GM21360 (cell line): ENCODE data around the gene WDHD1.
"Not testable (repeated sequence)": the region's sequence is repeated elsewhere in the genome, so short reads cannot be mapped to it uniquely, and the experiment has no call there.

ENCODE experiments used
- ATAC-seq: cut with Tn5 transposase; IDR thresholded peaks from one replicate; pipeline ENCODE4 v1.9.1; 2021; ENCODE audit warnings: mild to moderate bottlenecking, moderate library complexity; ENCODE audit not compliant: unreplicated experiment

WDHD1 gene

DNA sequence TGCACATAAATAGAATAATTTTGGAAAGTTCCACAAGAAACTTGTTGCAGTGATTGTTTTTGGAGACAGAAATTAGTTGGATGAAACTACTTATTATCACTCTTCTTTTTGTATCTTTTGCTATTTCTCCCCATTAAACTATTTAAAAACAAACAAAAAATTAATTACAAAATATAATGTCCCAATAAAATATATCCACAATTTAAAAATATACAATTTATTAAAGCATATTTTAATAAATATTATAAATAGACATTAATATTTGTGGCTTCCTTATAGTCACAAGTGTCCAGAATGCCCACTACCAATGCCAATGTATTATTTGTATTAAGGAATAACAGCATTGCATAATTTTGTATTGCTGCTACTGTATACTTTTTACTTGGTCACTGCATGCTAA is 71.8 kb downstream of the WDHD1 start:
- ATAC-seq = no peak

DNA sequence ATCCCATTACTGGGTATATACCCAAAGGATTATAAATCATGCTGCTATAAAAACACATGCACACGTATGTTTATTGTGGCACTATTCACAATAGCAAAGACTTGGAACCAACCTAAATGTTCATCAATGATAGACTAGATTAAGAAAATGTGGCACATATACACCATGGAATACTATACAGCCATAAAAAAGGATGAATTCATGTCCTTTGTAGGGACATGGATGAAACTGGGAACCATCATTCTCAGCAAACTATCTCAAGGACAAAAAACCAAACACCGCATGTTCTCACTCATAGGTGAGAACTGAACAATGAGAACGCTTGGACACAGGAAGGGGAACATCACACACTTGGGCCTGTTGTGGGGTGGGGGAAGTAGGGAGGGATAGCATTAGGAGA is 73.3 kb downstream of the WDHD1 start:
- not testable (repeated sequence) for ATAC-seq

DNA sequence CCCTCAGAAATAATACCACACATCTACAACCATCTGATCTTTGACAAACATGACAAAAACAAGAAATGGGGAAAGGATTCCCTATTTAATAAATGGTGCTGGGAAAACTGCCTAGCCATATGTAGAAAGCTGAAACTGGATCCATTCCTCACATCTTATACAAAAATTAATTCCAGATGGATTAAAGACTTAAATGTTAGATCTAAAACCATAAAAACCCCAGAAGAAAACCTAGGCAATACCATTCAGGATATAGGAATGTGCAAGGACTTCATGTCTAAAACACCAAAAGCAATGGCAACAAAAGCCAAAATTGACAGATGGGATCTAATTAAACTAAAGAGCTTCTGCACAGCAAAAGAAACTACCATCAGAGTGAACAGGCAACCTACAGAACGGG is 74.1 kb downstream of the WDHD1 start:
- not testable (repeated sequence) for ATAC-seq

GRCh38 chr14:54947230-54947629 is 79.7 kb downstream of the WDHD1 start:
- ATAC-seq = no peak

GRCh38 chr14:54946500-54946899 is 80.4 kb downstream of the WDHD1 start:
- ATAC-seq = no peak

- ATAC-seq = no peak
These were observed 82.0 kb downstream of the WDHD1 start for GRCh38 chr14:54944737-54945391.

GRCh38 chr14:54942913-54943312 is 84.0 kb downstream of the WDHD1 start:
- ATAC-seq = no peak

- ATAC-seq = no peak
These were observed 90.1 kb downstream of the WDHD1 start for GRCh38 chr14:54936816-54937215.

GRCh38 chr14:54935958-54936357 is 90.9 kb downstream of the WDHD1 start:
- ATAC-seq = no peak

DNA sequence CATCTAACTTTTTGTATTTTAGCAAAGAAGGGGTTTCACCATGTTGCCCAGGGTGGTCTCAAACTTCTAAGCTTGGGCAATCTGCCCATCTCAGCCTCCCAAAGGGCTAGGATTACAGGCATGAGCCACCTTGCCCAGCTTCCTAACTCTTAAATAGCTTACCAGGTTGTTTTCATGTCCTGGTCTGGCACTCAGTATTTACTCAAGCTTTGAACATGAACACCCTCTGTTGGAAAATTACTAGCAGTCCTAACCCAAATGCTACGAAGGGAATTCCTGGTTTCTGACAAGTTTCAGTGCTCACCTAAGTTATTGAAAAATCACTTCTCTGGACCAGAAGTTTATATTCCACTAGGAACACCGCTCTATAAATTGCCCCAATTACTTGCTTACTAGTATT is 91.8 kb downstream of the WDHD1 start:
- no peak for ATAC-seq

DNA sequence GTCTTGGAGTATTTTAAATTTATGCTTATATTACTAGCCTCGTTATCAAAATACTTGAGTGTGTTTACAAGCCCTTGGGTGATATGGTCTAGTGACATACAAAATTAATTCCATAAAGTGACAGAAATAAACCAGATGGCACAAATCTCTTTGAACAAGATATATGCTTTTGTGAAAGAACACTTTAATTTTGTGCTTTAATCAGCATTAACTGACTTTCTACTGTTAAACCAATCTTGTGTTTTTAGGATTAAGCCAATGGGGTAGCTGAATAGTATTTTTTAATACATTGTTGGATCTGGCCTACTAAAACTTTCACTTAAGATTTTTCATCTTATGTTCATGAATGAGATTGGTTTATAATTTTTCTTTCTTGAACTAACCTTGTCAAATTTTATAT is 93.9 kb downstream of the WDHD1 start:
- no peak for ATAC-seq

GRCh38 chr14:54931598-54932340 is 95.1 kb downstream of the WDHD1 start:
- no peak for ATAC-seq

DNA sequence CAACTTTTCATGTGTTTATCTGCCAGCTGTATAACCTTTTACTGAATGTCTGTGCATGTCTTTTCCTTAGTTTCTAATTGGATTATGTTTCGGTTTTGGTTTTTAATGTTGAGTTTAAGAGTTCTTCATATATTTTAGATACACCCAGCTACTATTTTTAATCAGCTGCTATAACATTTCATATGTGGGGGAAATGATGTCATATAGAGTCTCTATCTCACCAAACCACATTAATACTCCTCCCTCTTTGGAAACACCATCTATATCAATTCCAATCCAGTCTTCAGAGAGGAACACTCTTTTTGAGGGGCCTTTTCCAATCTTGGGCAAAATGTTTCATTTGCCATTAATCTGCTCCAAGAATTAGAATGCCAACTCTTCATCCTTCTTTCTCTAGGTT is 95.8 kb downstream of the WDHD1 start:
- no peak for ATAC-seq

DNA sequence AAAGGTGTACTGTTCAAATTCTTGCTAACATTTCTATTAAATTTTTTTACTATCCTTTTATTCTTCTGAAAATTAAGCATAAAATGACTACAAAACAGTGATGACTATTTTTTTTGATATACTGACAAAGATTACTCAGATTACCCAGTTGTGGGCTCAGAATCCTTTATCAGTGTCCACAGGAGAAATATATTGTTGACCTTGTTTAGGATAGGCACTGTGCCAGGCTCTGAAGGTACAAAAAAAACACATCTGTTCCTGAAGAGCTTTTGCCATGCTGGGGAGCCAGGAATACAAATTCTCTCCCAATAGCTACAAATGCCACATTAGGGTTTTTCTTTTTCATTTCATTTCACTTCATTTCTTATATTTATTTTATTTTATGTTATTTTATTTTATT is 97.3 kb downstream of the WDHD1 start:
- no peak for ATAC-seq

DNA sequence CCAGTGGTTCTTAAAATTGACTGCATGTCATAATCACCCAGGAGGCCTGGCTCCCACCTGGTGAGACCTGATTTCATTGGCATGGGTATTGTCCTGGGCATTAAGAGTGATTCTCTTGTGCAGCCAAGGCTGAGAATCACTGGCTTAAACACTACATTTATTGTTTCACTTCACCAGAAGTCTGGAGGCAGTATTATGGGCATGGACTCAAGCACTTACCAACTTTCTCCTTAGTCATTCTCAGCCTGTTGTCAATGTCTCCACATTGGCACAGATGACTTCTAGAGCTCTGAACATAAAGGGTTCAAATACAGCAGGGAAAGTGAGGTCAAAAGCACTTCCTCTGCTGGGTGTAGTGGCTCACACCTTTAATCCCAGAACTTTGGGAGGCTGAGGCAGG is 98.7 kb downstream of the WDHD1 start:
- no peak for ATAC-seq

- ATAC-seq = no peak
These were observed 99.3 kb downstream of the WDHD1 start for GRCh38 chr14:54927551-54927950.

GRCh38 chr14:54926570-54926969 is 100.3 kb downstream of the WDHD1 start:
- ATAC-seq = not testable (repeated sequence)

DNA sequence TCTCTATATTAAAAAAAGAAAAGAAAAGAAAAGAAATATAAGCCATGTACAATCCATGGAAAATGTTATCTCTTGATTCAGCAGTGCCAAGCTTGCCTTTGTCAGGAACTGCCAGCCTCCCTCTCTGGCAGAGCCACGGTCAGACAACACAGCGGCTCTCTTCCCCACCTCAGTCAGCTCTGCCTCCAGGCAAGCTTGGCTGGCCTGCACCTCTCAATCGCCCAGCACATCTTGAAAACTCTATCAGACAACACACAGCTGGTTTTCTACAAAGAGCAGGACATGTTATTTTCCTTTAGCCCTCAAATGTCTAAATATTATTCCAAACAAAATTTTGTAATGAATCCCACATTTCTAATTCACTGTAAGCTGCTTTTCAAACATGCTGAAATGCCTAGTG is 104.3 kb downstream of the WDHD1 start:
- no peak for ATAC-seq

DNA sequence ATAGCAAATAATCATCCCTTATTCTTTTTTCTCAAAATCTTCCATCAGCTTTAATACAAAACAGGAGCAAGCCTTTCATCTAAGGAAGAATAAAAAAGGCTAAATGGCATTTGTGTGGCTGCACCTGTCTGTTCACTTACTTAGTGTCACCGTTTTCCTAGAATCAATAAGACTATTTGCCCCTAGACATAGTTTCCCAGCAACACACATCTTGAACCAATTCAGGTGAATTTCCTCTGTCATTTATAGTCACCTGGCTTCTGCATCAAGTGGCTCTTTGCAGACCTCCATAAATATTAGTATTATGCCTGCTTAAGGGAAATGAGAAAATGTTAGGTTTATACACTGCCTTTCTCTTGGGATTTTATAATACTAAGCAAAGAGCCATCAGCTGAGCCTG is 106.8 kb downstream of the WDHD1 start:
- ATAC-seq = no peak

DNA sequence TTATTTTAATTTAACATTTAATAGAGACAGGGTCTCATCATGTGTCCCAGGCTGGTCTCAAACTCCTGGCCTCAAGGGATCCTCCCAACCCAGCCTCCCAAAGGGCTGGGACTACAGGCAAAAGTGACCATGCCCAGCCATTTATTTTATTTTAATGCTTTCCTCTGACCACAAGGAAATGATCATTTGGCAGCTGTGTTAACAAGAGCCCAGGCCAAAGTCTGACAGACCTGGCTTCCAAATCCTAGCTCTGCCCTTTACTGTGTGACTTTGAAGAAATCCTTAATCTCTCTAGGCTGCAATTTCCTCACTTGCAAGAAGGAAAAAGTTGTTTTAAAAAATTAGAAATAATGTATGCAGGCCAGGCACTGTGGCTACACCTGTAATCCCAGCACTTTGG is 107.6 kb downstream of the WDHD1 start:
- no peak for ATAC-seq

GRCh38 chr14:54918427-54918826 is 108.5 kb downstream of the WDHD1 start:
- ATAC-seq = no peak

DNA sequence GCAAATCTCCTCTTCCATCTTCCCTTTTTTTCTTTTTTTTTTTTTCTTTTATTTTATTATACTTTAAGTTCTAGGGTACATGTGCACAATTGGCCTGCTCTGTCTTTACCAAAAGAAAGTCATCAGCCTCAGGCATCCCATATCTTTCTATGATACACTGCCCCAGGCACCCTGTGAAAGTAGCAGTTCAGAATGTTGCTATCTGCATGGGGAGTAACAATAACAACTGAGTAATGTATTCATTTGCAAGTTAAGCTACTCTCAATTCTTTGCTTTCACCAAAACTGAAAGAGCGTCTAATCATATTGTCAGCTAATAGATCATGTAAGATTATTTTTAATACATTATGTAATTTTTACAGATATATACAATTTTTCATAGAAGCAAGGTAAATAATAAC is 110.8 kb downstream of the WDHD1 start:
- no peak for ATAC-seq
